ENCODE measurements around the gene ATN1. TPM values are rescaled to one million over a fixed set of nuclear protein-coding genes. Genes with fewer than 3 reads are reported as not detected.

Gene ATN1
- total RNA-seq, 2 donors from 2014 or later: 93.0 to 129 TPM

- Histone ChIP-seq H3K36me3 (no peaks in the 10 kb centered on the region), H3K27me3 (replicated peaks; ENCODE audit: insufficient read depth) (no peaks in the 10 kb centered on the region), H3K27ac (peak overlapping the region; percentile 94 to 98), H3K9me3 (no peaks in the 10 kb centered on the region), H3K4me3 (no peak overlapping the region), H3K4me1 (replicated peaks) (peaks cover 22% of the 10 kb centered on the region)
- intact Hi-C loops (cut with DNase I): no loop called here
- WGBS: 7% methylated on average over 1 of the region's 1 CpG
- TF ChIP-seq POLR2A (IDR thresholded peaks at IDR 0.05) (peak; percentile 10), POLR2AphosphoS5 (IDR thresholded peaks at IDR 0.05) (no peak)
- TF ChIP-seq, protein P1, sequence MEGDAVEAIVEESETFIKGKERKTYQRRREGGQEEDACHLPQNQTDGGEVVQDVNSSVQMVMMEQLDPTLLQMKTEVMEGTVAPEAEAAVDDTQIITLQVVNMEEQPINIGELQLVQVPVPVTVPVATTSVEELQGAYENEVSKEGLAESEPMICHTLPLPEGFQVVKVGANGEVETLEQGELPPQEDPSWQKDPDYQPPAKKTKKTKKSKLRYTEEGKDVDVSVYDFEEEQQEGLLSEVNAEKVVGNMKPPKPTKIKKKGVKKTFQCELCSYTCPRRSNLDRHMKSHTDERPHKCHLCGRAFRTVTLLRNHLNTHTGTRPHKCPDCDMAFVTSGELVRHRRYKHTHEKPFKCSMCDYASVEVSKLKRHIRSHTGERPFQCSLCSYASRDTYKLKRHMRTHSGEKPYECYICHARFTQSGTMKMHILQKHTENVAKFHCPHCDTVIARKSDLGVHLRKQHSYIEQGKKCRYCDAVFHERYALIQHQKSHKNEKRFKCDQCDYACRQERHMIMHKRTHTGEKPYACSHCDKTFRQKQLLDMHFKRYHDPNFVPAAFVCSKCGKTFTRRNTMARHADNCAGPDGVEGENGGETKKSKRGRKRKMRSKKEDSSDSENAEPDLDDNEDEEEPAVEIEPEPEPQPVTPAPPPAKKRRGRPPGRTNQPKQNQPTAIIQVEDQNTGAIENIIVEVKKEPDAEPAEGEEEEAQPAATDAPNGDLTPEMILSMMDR (IDR thresholded peaks at IDR 0.05): no peak
- DNase-seq (ENCODE audit: low spot score): no peak
Observed at GRCh38 chr12:6925239-6925539, 2.6 kb upstream of the ATN1 start.

GRCh38 chr12:6925540-6926279, 2.0 kb upstream of the ATN1 start:
- TF ChIP-seq POLR2A (IDR thresholded peaks at IDR 0.05) (peak; percentile 45), POLR2AphosphoS5 (IDR thresholded peaks at IDR 0.05) (peak; percentile 87)
- TF ChIP-seq, protein P1 (IDR thresholded peaks at IDR 0.05): peak in 1 of 4 experiments; percentile 12
- Histone ChIP-seq H3K36me3 (no peaks in the 10 kb centered on the region), H3K27me3 (replicated peaks; ENCODE audit: insufficient read depth) (no peaks in the 10 kb centered on the region), H3K9me3 (no peaks in the 10 kb centered on the region), H3K4me1 (replicated peaks) (peaks cover 22% of the 10 kb centered on the region), H3K4me3 (peak overlapping the region; percentile 92 to 95), H3K27ac (peak overlapping the region; percentile 94 to 98)
- intact Hi-C loops (cut with DNase I): no loop called here
- DNase-seq (ENCODE audit: low spot score): peak; percentile 79
- 4% methylated on average over 8 of the region's 8 CpGs for WGBS

- 1% methylated on average over 72 of the region's 79 CpGs for WGBS
Observed at GRCh38 chr12:6928022-6928702, 403 bp downstream of the ATN1 start.

GRCh38 chr12:6928703-6929407, 1.1 kb downstream of the ATN1 start:
- Histone ChIP-seq H3K9me3 (no peaks in the 10 kb centered on the region), H3K36me3 (no peaks in the 10 kb centered on the region), H3K27me3 (replicated peaks; ENCODE audit: insufficient read depth) (no peaks in the 10 kb centered on the region), H3K27ac (peak overlapping the region; percentile 94 to 98), H3K4me3 (peak overlapping the region; percentile 92 to 95), H3K4me1 (replicated peaks) (peaks cover 28% of the 10 kb centered on the region)
- intact Hi-C loops (cut with DNase I): no loop called here
- TF ChIP-seq POLR2A (IDR thresholded peaks at IDR 0.05) (no peak), POLR2AphosphoS5 (IDR thresholded peaks at IDR 0.05) (no peak)
- DNase-seq (ENCODE audit: low spot score): no peak
- WGBS: 3% methylated on average over 19 of the region's 19 CpGs

More at GRCh38 chr12:6928022-6928702, 403 bp downstream of the ATN1 start:
- H3K27ac ChIP-seq: peak overlapping the region; percentile 94 to 98
- intact Hi-C loops (cut with DNase I): no loop called here
- DNase-seq (ENCODE audit: low spot score): no peak
- H3K9me3 ChIP-seq: no peaks in the 10 kb centered on the region
- TF ChIP-seq POLR2A (IDR thresholded peaks at IDR 0.05) (no peak), POLR2AphosphoS5 (IDR thresholded peaks at IDR 0.05) (no peak)
- TF ChIP-seq, protein P1 (IDR thresholded peaks at IDR 0.05): no peak
- no peaks in the 10 kb centered on the region for H3K27me3 ChIP-seq (replicated peaks; ENCODE audit: insufficient read depth)
- peaks cover 22% of the 10 kb centered on the region for H3K4me1 ChIP-seq (replicated peaks)
- peak overlapping the region; percentile 92 to 95 for H3K4me3 ChIP-seq
- no peaks in the 10 kb centered on the region for H3K36me3 ChIP-seq

Measured in prostate gland (tissue), 2 donors.